WI38 (cell line): ENCODE results near the gene TMX3.

Experiments
- H3K4me3 ChIP-seq: 2 replicates; pipeline ENCODE4 v1.5.1; 2011; ENCODE audit warnings: low read depth, mild to moderate bottlenecking, control low read depth, low read length
- TF ChIP-seq, protein P1 (sequence below): IDR thresholded peaks from 2 replicates; pipeline ENCODE4 v1.5.1; 2012; ENCODE audit warnings: low read depth, mild to moderate bottlenecking, control low read depth, low read length

TMX3 gene

DNA sequence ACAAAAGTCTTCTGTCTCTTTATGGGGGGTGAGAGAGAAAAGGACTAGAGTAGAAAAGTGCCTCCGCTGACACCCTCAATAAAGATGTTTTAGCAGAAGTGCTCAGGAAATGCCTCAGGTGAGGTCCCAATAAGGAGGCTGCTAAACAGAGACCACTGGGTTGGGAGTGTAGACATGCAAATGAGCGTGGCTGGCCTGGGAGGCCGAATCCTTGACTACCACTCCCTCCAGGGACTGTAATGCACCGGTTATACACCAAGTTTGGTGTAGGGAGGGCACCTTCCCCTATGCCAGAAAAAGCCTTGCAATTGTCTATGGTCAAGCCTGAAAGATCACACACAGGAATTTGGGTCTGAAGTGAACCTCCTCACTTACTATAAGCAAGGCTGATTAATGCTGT lies 1.8 kb downstream of the TMX3 start:
- H3K4me3 ChIP-seq = peak overlapping the region; percentile 91
- TF ChIP-seq, protein P1, sequence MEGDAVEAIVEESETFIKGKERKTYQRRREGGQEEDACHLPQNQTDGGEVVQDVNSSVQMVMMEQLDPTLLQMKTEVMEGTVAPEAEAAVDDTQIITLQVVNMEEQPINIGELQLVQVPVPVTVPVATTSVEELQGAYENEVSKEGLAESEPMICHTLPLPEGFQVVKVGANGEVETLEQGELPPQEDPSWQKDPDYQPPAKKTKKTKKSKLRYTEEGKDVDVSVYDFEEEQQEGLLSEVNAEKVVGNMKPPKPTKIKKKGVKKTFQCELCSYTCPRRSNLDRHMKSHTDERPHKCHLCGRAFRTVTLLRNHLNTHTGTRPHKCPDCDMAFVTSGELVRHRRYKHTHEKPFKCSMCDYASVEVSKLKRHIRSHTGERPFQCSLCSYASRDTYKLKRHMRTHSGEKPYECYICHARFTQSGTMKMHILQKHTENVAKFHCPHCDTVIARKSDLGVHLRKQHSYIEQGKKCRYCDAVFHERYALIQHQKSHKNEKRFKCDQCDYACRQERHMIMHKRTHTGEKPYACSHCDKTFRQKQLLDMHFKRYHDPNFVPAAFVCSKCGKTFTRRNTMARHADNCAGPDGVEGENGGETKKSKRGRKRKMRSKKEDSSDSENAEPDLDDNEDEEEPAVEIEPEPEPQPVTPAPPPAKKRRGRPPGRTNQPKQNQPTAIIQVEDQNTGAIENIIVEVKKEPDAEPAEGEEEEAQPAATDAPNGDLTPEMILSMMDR = no peak

DNA sequence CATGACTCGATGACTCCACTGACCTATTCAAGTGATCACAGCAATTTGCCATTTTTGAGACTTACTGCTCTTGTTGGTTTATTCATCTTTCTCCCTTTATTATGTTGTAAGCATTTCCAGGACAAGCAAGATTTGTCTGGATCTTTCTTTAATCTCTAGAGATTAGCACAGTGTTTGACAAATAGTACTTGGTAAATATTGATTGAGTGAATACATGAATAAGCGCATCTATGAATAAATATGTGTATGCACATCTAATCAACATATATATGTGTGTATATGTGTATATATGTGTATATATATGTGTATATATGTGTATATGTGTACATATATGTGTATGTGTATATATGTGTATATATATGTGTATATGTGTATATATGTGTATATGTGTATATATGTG lies 7.3 kb downstream of the TMX3 start:
- TF ChIP-seq, protein P1 = no peak
- no peak overlapping the region for H3K4me3 ChIP-seq

DNA sequence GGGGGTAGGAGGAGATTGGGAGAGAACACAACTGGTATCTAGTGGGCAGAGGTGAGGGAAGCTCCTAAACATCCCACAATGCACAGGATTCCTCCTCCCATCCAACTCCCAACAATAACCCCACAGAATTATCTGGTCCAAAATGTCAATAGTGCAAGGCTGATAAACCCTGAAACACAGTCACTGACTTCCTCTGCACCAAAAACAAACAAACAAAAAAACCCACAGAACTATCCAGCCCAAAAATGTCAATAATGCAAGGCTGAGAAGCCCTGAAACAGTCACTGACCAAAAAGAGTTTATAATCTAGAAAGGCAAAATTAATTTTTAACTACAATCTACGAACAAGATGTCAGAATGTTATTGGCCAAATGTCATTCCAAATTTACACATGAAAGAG lies 9.8 kb downstream of the TMX3 start:
- no peak overlapping the region for H3K4me3 ChIP-seq

DNA sequence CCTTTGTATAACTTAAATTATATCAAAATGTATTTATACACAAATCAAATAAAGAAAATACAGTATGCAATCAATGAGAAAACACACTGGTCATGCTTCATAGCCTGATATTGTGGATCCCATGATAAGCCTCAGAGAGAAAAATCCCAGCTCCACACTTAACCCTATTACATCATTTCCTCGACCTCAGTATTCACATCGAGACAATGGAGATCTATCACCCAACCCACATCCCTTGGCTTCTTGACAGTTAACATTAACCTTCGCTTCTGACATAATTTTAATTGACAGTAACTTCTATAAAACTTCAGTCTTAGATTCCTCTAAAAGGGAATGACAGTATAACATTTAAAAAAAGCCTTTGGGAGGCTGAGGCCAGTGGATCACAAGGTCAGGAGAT lies 11.6 kb downstream of the TMX3 start:
- H3K4me3 ChIP-seq = no peak overlapping the region
- TF ChIP-seq, protein P1 = no peak

More for the DNA sequence above, 9.8 kb downstream of the TMX3 start:
- TF ChIP-seq, protein P1 = no peak

DNA sequence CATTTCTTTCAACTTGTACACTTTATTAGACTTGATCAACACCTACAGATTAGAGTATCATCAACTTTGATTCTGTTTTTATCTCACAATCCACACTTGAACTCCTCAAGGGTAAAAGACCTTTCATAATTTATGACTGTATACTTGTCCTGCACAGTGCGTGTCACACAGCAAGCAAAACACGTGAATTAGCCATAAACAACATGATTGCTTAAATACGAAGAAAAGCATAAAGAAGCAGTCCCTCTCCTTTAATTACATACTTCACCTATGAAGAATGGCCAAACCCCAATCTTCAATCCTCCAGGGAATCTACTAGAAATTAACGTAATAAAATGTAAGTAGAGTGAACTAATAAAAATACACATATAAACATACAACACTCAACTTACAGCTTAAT lies 13.6 kb downstream of the TMX3 start:
- TF ChIP-seq, protein P1 = no peak
- no peak overlapping the region for H3K4me3 ChIP-seq

DNA sequence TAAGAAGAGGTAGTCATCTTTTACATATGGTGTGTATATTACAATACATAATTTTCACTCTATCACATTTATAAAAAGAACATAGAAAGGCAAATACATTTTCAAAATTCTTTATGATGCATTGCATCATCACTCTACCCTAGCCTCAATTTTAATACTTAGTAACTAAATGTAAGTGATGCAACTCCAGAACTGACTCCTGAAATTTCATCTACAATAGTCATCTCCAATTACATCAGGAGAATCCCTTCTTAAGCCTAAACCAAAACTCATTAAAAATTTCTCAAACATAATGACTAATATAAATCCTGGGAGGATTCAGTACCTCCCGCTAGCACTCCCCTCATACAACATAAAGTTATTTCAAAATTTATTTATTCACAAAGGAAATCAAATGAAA lies 15.9 kb downstream of the TMX3 start:
- TF ChIP-seq, protein P1 = no peak
- no peak overlapping the region for H3K4me3 ChIP-seq

DNA sequence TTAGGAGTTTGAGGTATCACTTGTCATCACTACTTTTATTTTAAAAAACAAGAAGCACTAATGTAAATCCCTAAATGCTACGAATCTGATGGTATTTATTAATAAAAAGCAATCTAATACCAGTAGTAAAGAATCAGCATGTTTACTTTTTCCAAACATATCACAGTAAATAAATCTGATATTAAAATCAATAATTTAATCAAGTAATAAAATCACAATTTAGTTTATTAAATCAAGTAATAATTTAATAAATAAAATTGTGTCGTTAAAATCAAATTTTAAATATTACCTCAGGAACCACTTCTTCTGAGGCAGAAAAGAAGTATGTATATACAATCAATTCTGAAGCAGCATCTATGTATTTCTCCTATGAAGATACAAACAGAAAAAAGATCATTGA lies 18.0 kb downstream of the TMX3 start:
- TF ChIP-seq, protein P1 = no peak
- H3K4me3 ChIP-seq = no peak overlapping the region
